ENCODE measurements around the gene C17orf113.
"Not testable (repeated sequence)": the region's sequence is repeated elsewhere in the genome, so short reads cannot be mapped to it uniquely, and the experiment has no call there.

C17orf113 gene

DNA sequence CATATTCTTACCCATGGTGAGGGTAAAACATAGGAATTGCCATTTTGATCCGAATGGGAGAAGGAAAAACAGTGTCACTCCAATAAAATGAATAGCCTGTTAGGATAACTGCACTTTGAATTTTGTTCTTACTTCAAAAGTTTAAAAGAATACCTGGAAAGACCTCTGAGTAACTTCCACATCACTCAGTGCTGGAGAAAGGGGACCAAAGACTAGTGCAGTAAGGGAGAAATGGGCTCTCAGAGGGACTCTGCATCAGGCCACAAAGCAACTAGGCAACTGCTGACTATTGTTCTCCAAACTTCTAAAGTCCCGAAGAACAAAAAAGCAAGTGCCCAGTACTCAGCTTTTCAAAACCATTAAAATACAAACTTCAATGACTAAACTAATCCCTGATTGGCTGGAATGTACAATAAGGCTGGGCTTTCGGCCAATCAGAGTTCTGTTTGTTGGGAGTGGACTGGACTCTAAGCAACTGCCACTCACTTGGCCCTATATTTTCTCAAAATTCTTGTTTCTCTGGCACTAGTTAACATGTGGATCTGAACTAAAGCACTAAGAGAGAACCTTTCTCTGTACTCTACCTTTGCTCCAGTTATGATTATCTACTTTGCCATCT, 39.4 kb downstream of the C17orf113 start:
- no peaks in the 10 kb centered on the region for H3K27me3 ChIP-seq (ENCODE audit: insufficient read depth, insufficient read length)
- peaks cover 3% of the 10 kb centered on the region for H3K4me1 ChIP-seq (ENCODE audit: insufficient read depth, insufficient read length)
- no peaks in the 10 kb centered on the region for H3K9me3 ChIP-seq (ENCODE audit: insufficient read depth, low read length)
- no peak overlapping the region for H3K4me3 ChIP-seq (ENCODE audit: insufficient read length, low read depth)
- H3K36me3 ChIP-seq (ENCODE audit: insufficient read depth, insufficient read length, low read length): peaks cover 61% of the 10 kb centered on the region
- no peak for DNase-seq (ENCODE audit: low read depth, low spot score)
- H3K9ac ChIP-seq (ENCODE audit: insufficient read length, low read depth): no peak overlapping the region
- TF ChIP-seq SUZ12 (IDR thresholded peaks at IDR 0.05; ENCODE audit: extremely low read depth, insufficient read depth, insufficient read length): no peak
- no peak for TF ChIP-seq YY1 (IDR thresholded peaks at IDR 0.05; ENCODE audit: insufficient read depth, insufficient read length)
- TF ChIP-seq ZNF274 (IDR thresholded peaks at IDR 0.05; ENCODE audit: low read depth, low read length): no peak

- not testable (repeated sequence) for H3K9ac ChIP-seq (ENCODE audit: insufficient read length, low read depth); H3K4me1 ChIP-seq (ENCODE audit: insufficient read depth, insufficient read length); DNase-seq (ENCODE audit: low read depth, low spot score); H3K27me3 ChIP-seq (ENCODE audit: insufficient read depth, insufficient read length); H3K9me3 ChIP-seq (ENCODE audit: insufficient read depth, low read length); H3K4me3 ChIP-seq (ENCODE audit: insufficient read length, low read depth)
- peaks cover 59% of the 10 kb centered on the region for H3K36me3 ChIP-seq (ENCODE audit: insufficient read depth, insufficient read length, low read length)
Observed at GRCh38 chr17:42010266-42010680, 40.1 kb downstream of the C17orf113 start.

DNA sequence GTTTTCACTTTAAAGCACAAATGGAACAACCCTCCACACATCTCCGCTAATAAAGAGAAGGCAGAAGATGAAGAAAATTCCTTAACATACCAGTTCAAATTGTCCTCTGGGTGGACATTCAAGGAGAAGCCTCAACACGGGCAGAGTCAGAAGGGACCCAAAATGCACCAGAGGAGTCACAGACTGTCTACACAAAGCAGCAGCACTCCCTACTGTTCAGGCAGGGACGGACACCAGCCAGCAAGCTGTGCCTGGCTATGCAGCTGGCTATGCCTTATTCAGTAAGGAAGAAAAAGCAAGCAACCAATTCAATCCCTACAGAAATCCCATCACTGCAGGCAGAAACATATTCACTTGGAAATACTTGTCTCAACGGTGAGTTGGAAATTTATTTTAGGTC, 41.2 kb downstream of the C17orf113 start:
- peaks cover 52% of the 10 kb centered on the region for H3K36me3 ChIP-seq (ENCODE audit: insufficient read depth, insufficient read length, low read length)
- peaks cover 3% of the 10 kb centered on the region for H3K4me1 ChIP-seq (ENCODE audit: insufficient read depth, insufficient read length)
- H3K27me3 ChIP-seq (ENCODE audit: insufficient read depth, insufficient read length): no peaks in the 10 kb centered on the region
- TF ChIP-seq YY1 (IDR thresholded peaks at IDR 0.05; ENCODE audit: insufficient read depth, insufficient read length) (no peak), SUZ12 (IDR thresholded peaks at IDR 0.05; ENCODE audit: extremely low read depth, insufficient read depth, insufficient read length) (no peak), ZNF274 (IDR thresholded peaks at IDR 0.05; ENCODE audit: low read depth, low read length) (no peak)
- no peak overlapping the region for H3K4me3 ChIP-seq (ENCODE audit: insufficient read length, low read depth)
- DNase-seq (ENCODE audit: low read depth, low spot score): no peak
- H3K9me3 ChIP-seq (ENCODE audit: insufficient read depth, low read length): no peaks in the 10 kb centered on the region
- no peak overlapping the region for H3K9ac ChIP-seq (ENCODE audit: insufficient read length, low read depth)

- Histone ChIP-seq H3K36me3 (ENCODE audit: insufficient read depth, insufficient read length, low read length) (peaks cover 59% of the 10 kb centered on the region), H3K4me1 (ENCODE audit: insufficient read depth, insufficient read length) (no peaks in the 10 kb centered on the region), H3K27me3 (ENCODE audit: insufficient read depth, insufficient read length) (no peaks in the 10 kb centered on the region), H3K9ac (ENCODE audit: insufficient read length, low read depth) (no peak overlapping the region), H3K9me3 (ENCODE audit: insufficient read depth, low read length) (no peaks in the 10 kb centered on the region), H3K4me3 (ENCODE audit: insufficient read length, low read depth) (no peak overlapping the region)
- DNase-seq (ENCODE audit: low read depth, low spot score): no peak
- TF ChIP-seq YY1 (IDR thresholded peaks at IDR 0.05; ENCODE audit: insufficient read depth, insufficient read length) (no peak), ZNF274 (IDR thresholded peaks at IDR 0.05; ENCODE audit: low read depth, low read length) (no peak), SUZ12 (IDR thresholded peaks at IDR 0.05; ENCODE audit: extremely low read depth, insufficient read depth, insufficient read length) (no peak)
Observed at GRCh38 chr17:42005166-42005565, 45.2 kb downstream of the C17orf113 start.

GRCh38 chr17:42002792-42003301, 47.6 kb downstream of the C17orf113 start:
- Histone ChIP-seq H3K36me3 (ENCODE audit: insufficient read depth, insufficient read length, low read length) (peaks cover 60% of the 10 kb centered on the region), H3K9me3 (ENCODE audit: insufficient read depth, low read length) (no peaks in the 10 kb centered on the region), H3K4me3 (ENCODE audit: insufficient read length, low read depth) (no peak overlapping the region), H3K9ac (ENCODE audit: insufficient read length, low read depth) (no peak overlapping the region), H3K27me3 (ENCODE audit: insufficient read depth, insufficient read length) (no peaks in the 10 kb centered on the region), H3K4me1 (ENCODE audit: insufficient read depth, insufficient read length) (no peaks in the 10 kb centered on the region)
- DNase-seq (ENCODE audit: low read depth, low spot score): no peak
- TF ChIP-seq YY1 (IDR thresholded peaks at IDR 0.05; ENCODE audit: insufficient read depth, insufficient read length) (no peak), SUZ12 (IDR thresholded peaks at IDR 0.05; ENCODE audit: extremely low read depth, insufficient read depth, insufficient read length) (no peak)

DNA sequence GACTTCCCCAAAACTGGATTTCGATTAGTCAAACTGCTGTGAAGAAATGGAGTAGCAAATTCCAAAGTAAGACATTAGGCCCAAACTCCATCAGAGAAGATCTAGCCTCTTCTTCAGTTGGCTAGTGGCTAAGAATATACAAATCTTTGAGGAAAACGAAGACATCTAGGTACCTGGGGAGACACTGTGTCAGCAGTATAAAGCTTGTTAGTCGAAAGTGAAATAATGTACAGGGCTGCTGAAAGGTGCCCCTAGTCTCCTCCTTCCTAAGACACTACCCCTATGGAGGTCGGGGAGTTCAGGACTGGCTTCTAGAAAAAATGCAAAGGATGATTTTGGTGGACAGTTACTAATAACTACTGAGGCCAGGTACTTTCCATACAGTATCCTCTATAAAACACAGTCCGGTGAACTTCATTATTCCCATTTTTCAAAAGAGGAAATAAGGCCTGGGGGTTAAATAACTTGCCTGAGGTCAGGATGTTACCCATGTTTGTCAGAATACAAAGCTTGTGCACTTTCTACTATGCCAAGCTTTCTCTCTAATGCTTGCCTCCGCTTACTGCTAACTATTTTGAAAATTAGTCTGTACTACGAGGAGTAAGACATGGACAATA, 48.1 kb downstream of the C17orf113 start:
- no peak overlapping the region for H3K4me3 ChIP-seq (ENCODE audit: insufficient read length, low read depth)
- no peak for DNase-seq (ENCODE audit: low read depth, low spot score)
- H3K9ac ChIP-seq (ENCODE audit: insufficient read length, low read depth): no peak overlapping the region
- H3K4me1 ChIP-seq (ENCODE audit: insufficient read depth, insufficient read length): no peaks in the 10 kb centered on the region
- TF ChIP-seq ZNF274 (IDR thresholded peaks at IDR 0.05; ENCODE audit: low read depth, low read length) (no peak), YY1 (IDR thresholded peaks at IDR 0.05; ENCODE audit: insufficient read depth, insufficient read length) (no peak), SUZ12 (IDR thresholded peaks at IDR 0.05; ENCODE audit: extremely low read depth, insufficient read depth, insufficient read length) (no peak)
- peaks cover 66% of the 10 kb centered on the region for H3K36me3 ChIP-seq (ENCODE audit: insufficient read depth, insufficient read length, low read length)
- H3K27me3 ChIP-seq (ENCODE audit: insufficient read depth, insufficient read length): no peaks in the 10 kb centered on the region
- no peaks in the 10 kb centered on the region for H3K9me3 ChIP-seq (ENCODE audit: insufficient read depth, low read length)

DNA sequence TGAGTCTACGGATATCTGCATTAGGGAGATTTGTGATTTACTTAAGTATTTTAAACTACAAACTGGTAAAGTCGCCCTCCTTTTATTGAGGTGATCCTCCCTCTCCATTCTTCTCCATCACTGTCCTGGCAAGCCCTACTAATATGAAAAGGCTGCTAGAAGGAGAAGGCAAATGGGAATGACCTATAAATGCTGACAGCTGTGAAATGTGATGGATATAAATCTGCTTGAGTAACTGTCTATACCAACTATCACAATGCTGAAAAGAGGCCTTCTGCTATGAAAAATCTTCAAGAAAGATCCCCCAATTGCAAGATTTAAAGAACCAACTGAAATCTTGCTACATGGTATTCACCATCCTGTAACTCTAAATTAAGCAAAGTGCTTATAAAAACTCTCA, 48.7 kb downstream of the C17orf113 start:
- no peak overlapping the region for H3K4me3 ChIP-seq (ENCODE audit: insufficient read length, low read depth)
- no peak for DNase-seq (ENCODE audit: low read depth, low spot score)
- no peak for TF ChIP-seq SUZ12 (IDR thresholded peaks at IDR 0.05; ENCODE audit: extremely low read depth, insufficient read depth, insufficient read length)
- no peak for TF ChIP-seq YY1 (IDR thresholded peaks at IDR 0.05; ENCODE audit: insufficient read depth, insufficient read length)
- TF ChIP-seq ZNF274 (IDR thresholded peaks at IDR 0.05; ENCODE audit: low read depth, low read length): no peak
- H3K9me3 ChIP-seq (ENCODE audit: insufficient read depth, low read length): no peaks in the 10 kb centered on the region
- no peak overlapping the region for H3K9ac ChIP-seq (ENCODE audit: insufficient read length, low read depth)
- H3K4me1 ChIP-seq (ENCODE audit: insufficient read depth, insufficient read length): no peaks in the 10 kb centered on the region
- H3K27me3 ChIP-seq (ENCODE audit: insufficient read depth, insufficient read length): no peaks in the 10 kb centered on the region
- peaks cover 67% of the 10 kb centered on the region for H3K36me3 ChIP-seq (ENCODE audit: insufficient read depth, insufficient read length, low read length)
